ENCODE results near the gene SLC4A3. TPM values are rescaled to one million over a fixed set of nuclear protein-coding genes. Genes with fewer than 3 reads are reported as not detected.

The SLC4A3 gene
- total and polyA plus RNA-seq, 8 donors: 1.4 to 10.2 (median 2.9) TPM

- no peak for FAIRE-seq
- no peak for DNase-seq
- H3K36me3 ChIP-seq: no peaks in the 10 kb centered on the region
- WGBS, 2 donors: 87 to 89% methylated on average over 6 of the region's 6 CpGs
- no peak overlapping the region for H3K4me3 ChIP-seq
- no peak overlapping the region for H3K27ac ChIP-seq
- intact Hi-C loops (cut with DNase I): no loop called here
- H3K27me3 ChIP-seq: no peaks in the 10 kb centered on the region
- TF ChIP-seq, protein P1, sequence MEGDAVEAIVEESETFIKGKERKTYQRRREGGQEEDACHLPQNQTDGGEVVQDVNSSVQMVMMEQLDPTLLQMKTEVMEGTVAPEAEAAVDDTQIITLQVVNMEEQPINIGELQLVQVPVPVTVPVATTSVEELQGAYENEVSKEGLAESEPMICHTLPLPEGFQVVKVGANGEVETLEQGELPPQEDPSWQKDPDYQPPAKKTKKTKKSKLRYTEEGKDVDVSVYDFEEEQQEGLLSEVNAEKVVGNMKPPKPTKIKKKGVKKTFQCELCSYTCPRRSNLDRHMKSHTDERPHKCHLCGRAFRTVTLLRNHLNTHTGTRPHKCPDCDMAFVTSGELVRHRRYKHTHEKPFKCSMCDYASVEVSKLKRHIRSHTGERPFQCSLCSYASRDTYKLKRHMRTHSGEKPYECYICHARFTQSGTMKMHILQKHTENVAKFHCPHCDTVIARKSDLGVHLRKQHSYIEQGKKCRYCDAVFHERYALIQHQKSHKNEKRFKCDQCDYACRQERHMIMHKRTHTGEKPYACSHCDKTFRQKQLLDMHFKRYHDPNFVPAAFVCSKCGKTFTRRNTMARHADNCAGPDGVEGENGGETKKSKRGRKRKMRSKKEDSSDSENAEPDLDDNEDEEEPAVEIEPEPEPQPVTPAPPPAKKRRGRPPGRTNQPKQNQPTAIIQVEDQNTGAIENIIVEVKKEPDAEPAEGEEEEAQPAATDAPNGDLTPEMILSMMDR (IDR thresholded peaks at IDR 0.05): no peak
- ATAC-seq: no peak
- no peaks in the 10 kb centered on the region for H3K4me1 ChIP-seq
- no peaks in the 10 kb centered on the region for H3K9me3 ChIP-seq
Measured at GRCh38 chr2:219620546-219620945, 6.9 kb upstream of the SLC4A3 start.

DNA sequence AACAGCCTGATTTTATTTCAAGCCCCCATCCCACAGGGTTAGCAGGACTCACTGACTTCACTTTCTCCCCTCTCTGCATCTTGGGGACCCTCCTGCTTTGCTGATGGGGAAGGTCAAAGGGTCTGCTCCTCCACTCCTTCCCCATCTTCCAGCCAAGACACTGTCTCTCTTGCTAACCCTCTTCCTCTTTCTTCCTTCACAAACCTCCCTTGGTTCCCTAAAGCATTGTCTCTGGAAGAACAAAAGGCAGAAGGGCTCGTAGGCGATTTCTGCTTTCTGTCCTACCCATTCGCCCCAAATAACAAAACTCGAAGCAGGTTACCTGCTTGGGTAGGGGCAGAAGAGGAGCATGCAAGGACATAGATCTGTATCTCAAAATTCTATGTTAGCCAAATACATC is 5.5 kb upstream of the SLC4A3 start:
- intact Hi-C loops (cut with DNase I): no loop called here
- 66 to 71% methylated on average over 4 of the region's 4 CpGs for WGBS, 2 donors
- Histone ChIP-seq H3K9me3 (no peaks in the 10 kb centered on the region), H3K4me3 (no peak overlapping the region), H3K36me3 (no peaks in the 10 kb centered on the region), H3K27me3 (no peaks in the 10 kb centered on the region), H3K4me1 (no peaks in the 10 kb centered on the region), H3K27ac (no peak overlapping the region)
- FAIRE-seq (no peak), ATAC-seq (no peak), DNase-seq (no peak)
- TF ChIP-seq, protein P1 (IDR thresholded peaks at IDR 0.05): no peak

GRCh38 chr2:219622472-219622871 is 5.0 kb upstream of the SLC4A3 start:
- no peak for FAIRE-seq
- WGBS, 2 donors: 87 to 100% methylated on average over 2 of the region's 2 CpGs

DNA sequence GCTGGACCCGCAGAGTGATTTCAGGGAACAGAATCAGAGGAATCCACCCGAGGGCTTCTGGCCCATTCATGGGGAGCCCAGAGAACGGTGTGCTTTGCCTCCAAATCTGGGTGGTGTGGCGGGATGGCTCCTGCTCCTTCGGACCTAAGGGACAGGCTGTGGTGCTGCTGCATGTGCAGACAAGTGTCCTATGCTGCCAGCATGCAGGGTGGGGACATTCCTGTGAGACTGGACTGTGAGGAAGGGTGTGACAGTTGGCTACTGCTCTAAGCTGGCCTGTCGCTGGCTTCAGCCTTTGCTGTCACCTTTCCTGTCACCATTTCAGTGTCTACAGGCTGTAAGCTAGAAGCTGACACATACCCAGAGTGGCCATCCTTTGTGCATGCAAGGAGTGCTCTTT is 2.9 kb upstream of the SLC4A3 start:
- FAIRE-seq (no peak), ATAC-seq (no peak)
- TF ChIP-seq, protein P1 (IDR thresholded peaks at IDR 0.05): no peak

More at GRCh38 chr2:219622472-219622871, 5.0 kb upstream of the SLC4A3 start:
- Histone ChIP-seq H3K9me3 (no peaks in the 10 kb centered on the region), H3K4me1 (no peaks in the 10 kb centered on the region), H3K36me3 (no peaks in the 10 kb centered on the region), H3K27me3 (no peaks in the 10 kb centered on the region), H3K27ac (no peak overlapping the region), H3K4me3 (no peak overlapping the region)
- no peak for ATAC-seq
- intact Hi-C loops (cut with DNase I): no loop called here
- TF ChIP-seq, protein P1 (IDR thresholded peaks at IDR 0.05): no peak
- no peak for DNase-seq

DNA sequence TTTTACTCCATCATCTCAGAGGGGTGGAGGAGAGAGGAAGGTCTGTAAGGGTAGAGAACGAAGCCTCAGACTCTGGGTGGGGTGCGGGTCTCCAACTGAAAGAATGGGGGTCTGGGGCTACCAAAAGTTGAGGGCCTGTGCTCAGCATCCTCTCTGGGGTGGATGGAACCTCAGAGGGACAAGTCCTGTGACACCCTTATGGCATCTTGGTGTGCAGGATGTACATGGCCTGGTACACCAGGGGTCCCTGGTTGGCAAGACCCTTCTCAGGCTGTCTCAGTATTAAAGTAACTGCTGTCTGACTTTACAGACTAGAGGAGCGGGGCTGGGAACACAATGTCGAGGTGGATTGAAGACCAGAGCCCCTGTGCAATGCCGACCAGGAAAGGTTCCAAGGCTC is 2.3 kb upstream of the SLC4A3 start:
- no peaks in the 10 kb centered on the region for H3K9me3 ChIP-seq
- no peaks in the 10 kb centered on the region for H3K27me3 ChIP-seq
- H3K36me3 ChIP-seq: no peaks in the 10 kb centered on the region
- no peak for ATAC-seq
- FAIRE-seq: no peak
- H3K27ac ChIP-seq: no peak overlapping the region
- WGBS, 2 donors: 87 to 91% methylated on average over 5 of the region's 5 CpGs
- TF ChIP-seq, protein P1 (IDR thresholded peaks at IDR 0.05): no peak
- no peak overlapping the region for H3K4me3 ChIP-seq
- DNase-seq: no peak
- H3K4me1 ChIP-seq: no peaks in the 10 kb centered on the region
- intact Hi-C loops (cut with DNase I): no loop called here

More for the DNA sequence above, 2.9 kb upstream of the SLC4A3 start:
- intact Hi-C loops (cut with DNase I): no loop called here
- H3K27ac ChIP-seq: no peak overlapping the region
- 72 to 74% methylated on average over 6 of the region's 6 CpGs for WGBS, 2 donors
- no peaks in the 10 kb centered on the region for H3K4me1 ChIP-seq
- no peak overlapping the region for H3K4me3 ChIP-seq
- DNase-seq: no peak
- H3K36me3 ChIP-seq: no peaks in the 10 kb centered on the region
- H3K27me3 ChIP-seq: no peaks in the 10 kb centered on the region
- H3K9me3 ChIP-seq: no peaks in the 10 kb centered on the region
